ENCODE data around the gene IKZF5. TPM values are rescaled to one million over a fixed set of nuclear protein-coding genes. Genes with fewer than 3 reads are reported as not detected.

IKZF5 gene
- total RNA-seq, 2 donors from 2014 or later, result 5.0 to 7.9 TPM

DNA sequence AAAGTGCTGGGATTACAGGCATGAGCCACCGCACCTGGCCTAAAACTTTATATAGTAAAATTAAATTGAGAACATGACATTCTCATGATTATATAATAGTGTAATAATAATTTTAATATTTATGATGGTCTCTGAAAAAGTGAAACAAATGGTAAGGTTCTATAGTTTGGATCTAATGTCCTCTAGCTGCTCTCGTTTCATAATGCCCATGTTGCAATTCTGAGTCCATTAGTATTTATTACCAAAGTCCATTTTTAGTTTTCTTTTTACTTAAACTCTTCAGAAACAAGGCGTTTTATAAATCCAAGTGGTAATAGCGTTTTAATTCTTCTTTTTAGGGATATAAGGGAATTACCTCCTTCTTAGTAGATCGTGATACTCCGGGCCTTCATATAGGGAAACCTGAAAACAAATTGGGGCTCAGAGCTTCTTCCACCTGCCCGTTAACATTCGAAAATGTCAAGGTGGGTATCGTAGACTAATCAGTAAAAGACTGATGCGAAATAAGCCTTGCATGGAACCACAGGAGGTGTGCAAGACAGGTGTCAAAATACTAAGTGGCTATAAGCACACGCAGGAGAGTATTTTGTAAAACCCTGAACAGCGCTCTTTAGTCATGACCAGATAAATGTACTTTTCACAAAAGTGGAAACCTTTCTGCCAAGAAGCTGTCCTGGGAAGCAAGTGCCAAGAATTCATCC is 34.3 kb upstream of the IKZF5 start:
- Histone ChIP-seq H3K9me3 (no peaks in the 10 kb centered on the region), H3K27me3 (no peaks in the 10 kb centered on the region), H3K4me1 (no peaks in the 10 kb centered on the region), H3K36me3 (peaks cover 13% of the 10 kb centered on the region), H3K4me3 (no peak overlapping the region), H3K27ac (no peak overlapping the region)
- TF ChIP-seq, protein P1, sequence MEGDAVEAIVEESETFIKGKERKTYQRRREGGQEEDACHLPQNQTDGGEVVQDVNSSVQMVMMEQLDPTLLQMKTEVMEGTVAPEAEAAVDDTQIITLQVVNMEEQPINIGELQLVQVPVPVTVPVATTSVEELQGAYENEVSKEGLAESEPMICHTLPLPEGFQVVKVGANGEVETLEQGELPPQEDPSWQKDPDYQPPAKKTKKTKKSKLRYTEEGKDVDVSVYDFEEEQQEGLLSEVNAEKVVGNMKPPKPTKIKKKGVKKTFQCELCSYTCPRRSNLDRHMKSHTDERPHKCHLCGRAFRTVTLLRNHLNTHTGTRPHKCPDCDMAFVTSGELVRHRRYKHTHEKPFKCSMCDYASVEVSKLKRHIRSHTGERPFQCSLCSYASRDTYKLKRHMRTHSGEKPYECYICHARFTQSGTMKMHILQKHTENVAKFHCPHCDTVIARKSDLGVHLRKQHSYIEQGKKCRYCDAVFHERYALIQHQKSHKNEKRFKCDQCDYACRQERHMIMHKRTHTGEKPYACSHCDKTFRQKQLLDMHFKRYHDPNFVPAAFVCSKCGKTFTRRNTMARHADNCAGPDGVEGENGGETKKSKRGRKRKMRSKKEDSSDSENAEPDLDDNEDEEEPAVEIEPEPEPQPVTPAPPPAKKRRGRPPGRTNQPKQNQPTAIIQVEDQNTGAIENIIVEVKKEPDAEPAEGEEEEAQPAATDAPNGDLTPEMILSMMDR (IDR thresholded peaks at IDR 0.05), result no peak
- no peak for DNase-seq (ENCODE audit: low spot score)

GRCh38 chr10:123039632-123039930 is 31.0 kb upstream of the IKZF5 start:
- Histone ChIP-seq H3K4me1 (no peaks in the 10 kb centered on the region), H3K36me3 (peaks cover 27% of the 10 kb centered on the region), H3K27me3 (no peaks in the 10 kb centered on the region), H3K4me3 (no peak overlapping the region), H3K9me3 (no peaks in the 10 kb centered on the region), H3K27ac (no peak overlapping the region)
- DNase-seq (ENCODE audit: low spot score), result no peak
- TF ChIP-seq, protein P1 (IDR thresholded peaks at IDR 0.05), result no peak

DNA sequence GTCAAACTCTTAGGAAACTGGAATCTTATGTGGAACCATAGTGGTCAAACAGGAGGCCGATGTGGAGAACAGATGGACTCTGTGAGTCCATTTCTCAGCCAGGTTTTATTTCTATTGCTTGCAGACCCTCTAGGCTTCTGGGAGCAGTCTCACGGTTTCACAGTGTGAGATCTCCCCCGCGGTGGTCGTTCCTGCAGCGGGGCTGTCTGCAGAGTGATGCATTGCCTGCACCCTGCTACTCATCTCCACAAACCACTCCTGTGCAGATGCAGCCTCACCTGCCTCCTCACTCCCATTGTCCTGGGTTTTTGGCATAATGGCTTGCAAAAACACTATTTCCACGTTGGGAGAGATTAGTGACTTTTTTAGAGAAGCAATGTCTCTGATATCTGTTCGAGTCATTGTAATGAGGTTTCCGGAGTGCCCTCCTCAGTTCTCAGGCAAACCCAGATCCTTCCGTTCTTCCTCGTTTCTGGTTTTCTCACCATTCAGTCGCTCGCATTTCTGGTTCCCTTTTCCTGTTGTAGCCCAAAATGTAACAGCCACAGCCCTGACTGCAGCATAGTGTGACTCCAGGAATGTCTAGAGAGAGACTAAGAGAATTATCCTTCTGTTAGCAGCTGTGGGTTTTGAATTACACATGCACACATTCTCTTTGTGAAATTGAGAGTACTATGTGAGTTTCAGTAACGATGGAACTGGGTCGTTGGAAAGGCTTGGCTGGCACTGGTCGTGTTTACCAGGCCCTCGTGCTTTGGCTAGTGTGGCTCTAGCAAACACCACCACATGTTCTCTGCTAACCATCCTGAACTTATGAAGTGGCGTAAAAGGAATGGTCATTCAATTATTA is 30.4 kb upstream of the IKZF5 start:
- DNase-seq (ENCODE audit: low spot score), result no peak
- TF ChIP-seq, protein P1 (IDR thresholded peaks at IDR 0.05), result no peak
- Histone ChIP-seq H3K4me1 (no peaks in the 10 kb centered on the region), H3K9me3 (no peaks in the 10 kb centered on the region), H3K27me3 (no peaks in the 10 kb centered on the region), H3K36me3 (peaks cover 31% of the 10 kb centered on the region), H3K4me3 (no peak overlapping the region), H3K27ac (no peak overlapping the region)

DNA sequence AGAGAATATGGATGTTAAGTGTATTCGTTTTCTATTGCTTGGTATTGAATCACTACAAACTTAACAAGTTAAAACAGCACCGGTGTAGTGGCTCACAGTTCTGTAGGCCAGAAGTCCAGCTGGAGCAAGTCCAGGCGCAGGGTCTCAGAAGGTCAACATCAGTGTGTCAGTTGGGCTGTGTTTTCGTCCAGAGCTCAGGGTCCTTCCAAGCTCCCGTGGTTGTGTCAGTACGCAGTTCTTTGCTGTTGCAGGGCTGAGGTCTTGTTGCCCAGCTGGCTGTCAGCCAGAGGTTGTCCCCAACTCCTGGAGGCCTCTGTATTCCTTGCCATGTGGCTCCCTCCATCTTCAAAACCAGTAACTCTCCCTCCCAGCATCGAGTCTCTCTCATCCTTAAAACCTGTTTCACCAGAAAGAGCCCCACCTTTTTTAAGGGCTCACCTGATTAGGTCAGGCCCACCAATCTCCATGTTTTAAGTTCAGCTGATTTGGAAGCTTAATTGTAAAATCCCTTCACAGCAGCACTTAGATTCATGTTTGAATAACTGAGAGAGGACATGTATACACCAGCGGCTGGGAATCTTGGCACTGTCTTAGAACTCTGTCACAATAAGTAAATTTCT is 27.0 kb upstream of the IKZF5 start:
- no peak overlapping the region for H3K27ac ChIP-seq
- no peak overlapping the region for H3K4me3 ChIP-seq
- TF ChIP-seq, protein P1 (IDR thresholded peaks at IDR 0.05), result no peak
- H3K4me1 ChIP-seq, result no peaks in the 10 kb centered on the region
- H3K27me3 ChIP-seq, result no peaks in the 10 kb centered on the region
- no peaks in the 10 kb centered on the region for H3K9me3 ChIP-seq
- no peak for DNase-seq (ENCODE audit: low spot score)
- H3K36me3 ChIP-seq, result peaks cover 31% of the 10 kb centered on the region

DNA sequence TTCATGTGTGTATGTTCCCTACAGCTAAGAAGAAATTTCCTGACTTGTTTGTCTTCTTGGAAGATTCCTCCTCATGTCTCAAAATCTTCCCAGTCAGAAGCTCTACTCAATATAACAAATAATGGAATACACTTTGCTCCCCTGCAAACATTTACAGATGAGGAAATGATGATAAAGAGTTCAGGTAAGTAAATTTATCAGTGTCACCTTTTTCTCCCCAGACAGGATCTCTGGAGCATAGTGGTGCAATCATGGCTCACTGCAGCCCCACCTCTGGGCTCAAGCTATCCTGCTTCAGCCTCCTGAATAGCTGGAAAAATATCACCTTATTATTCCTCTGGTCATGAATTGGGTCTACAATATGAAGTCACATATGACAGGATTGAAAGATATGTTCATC is 25.7 kb upstream of the IKZF5 start:
- Histone ChIP-seq H3K9me3 (no peaks in the 10 kb centered on the region), H3K27me3 (no peaks in the 10 kb centered on the region), H3K36me3 (peaks cover 31% of the 10 kb centered on the region), H3K4me1 (no peaks in the 10 kb centered on the region), H3K27ac (no peak overlapping the region), H3K4me3 (no peak overlapping the region)
- no peak for DNase-seq (ENCODE audit: low spot score)
- TF ChIP-seq, protein P1 (IDR thresholded peaks at IDR 0.05), result no peak

Data from right atrium auricular region (tissue), 2 donors.